IPS-20b (cell line): Measurements from ENCODE around the gene SPTBN2.
A peak's percentile ranks its signal among the peaks of the same experiment; 100 is the strongest.

Experiments used
- H3K27ac ChIP-seq: one replicate; pipeline ENCODE4 v1.5.1; 2013; ENCODE audit warnings: low read length
- H3K27me3 ChIP-seq: 2 replicates; pipeline ENCODE4 v1.6.1; 2013; ENCODE audit warnings: mild to moderate bottlenecking, low read length, inconsistent platforms; ENCODE audit not compliant: insufficient read depth
- H3K36me3 ChIP-seq: 2 replicates; pipeline ENCODE4 v1.6.1; 2013; ENCODE audit warnings: low read depth, mild to moderate bottlenecking, inconsistent platforms, low read length, moderate library complexity; ENCODE audit not compliant: insufficient read depth
- H3K4me1 ChIP-seq: 2 replicates; pipeline ENCODE4 v1.6.1; 2013; ENCODE audit warnings: mild to moderate bottlenecking, control low read depth, inconsistent platforms, low read length, moderate library complexity; ENCODE audit not compliant: insufficient read depth
- H3K4me3 ChIP-seq: 2 replicates; pipeline ENCODE4 v1.5.1; 2013; ENCODE audit warnings: mild to moderate bottlenecking, low read length, inconsistent platforms
- H3K9ac ChIP-seq: 2 replicates; pipeline ENCODE4 v1.6.1; 2013; ENCODE audit warnings: low read depth, mild to moderate bottlenecking, inconsistent platforms, low read length, moderate library complexity
- H3K9me3 ChIP-seq: 2 replicates; pipeline ENCODE4 v1.6.1; 2013; ENCODE audit warnings: mild to moderate bottlenecking, low read depth, low read length, inconsistent platforms; ENCODE audit not compliant: insufficient read depth

SPTBN2 gene

DNA sequence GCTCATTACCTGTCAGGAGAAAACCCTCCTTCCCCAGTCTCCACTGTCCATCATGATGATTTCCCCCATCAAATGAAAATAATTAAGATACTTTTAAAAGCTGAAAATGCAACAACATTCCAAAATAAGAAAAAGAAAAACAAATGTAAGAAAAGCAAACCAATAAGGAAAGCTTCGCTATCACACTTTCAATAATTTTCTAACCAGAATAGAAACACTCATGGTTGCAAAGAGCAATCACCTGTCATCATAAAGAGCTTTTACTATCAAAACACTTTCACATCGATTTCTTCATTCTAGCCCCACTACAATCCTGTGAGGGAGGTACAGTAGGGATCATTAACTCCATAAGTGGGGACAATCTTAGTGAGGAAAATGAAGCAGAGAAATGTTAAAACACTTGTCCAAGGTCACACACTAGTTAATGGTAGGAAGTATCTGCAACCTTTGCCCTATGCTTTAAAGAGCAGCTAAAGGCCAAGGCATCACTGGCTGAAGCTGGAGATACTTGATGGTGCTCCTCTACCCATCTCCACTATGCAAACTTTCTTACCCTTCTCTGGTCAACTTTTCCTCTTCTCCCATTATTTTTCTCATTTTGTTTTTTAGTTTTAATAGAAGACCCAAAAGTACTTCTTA, 53.9 kb downstream of the SPTBN2 start:
- Histone ChIP-seq H3K4me3 (peak overlapping the region; percentile 80), H3K4me1 (peaks cover 10% of the 10 kb centered on the region; the same call in 1 of the 2 replicates), H3K9me3 (no peaks in the 10 kb centered on the region), H3K27ac (no peak overlapping the region), H3K36me3 (peaks cover 38% of the 10 kb centered on the region), H3K27me3 (no peaks in the 10 kb centered on the region), H3K9ac (no peak overlapping the region)

DNA sequence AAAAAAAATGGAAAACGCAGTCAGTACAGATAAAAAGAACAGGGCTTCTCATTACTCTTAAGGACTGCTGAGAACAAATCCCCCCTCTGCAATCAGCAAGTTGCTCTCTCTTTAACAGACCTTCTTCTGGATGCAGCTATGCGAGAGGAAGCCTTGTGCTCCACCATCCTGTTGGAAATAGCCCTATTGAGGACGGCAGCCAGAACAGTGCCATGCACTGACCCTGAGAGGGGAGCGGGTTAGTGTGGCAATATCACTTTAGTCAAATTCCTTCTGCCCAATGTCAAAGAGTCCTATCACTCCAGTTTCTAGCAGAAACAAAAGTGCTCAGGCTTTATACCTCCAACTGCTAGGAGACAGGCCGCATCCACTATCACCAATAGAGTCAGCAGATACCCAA, 58.2 kb downstream of the SPTBN2 start:
- Histone ChIP-seq H3K4me1 (peaks cover 2% of the 10 kb centered on the region; the same call in 1 of the 2 replicates), H3K27ac (no peak overlapping the region), H3K36me3 (peaks cover 63% of the 10 kb centered on the region)

DNA sequence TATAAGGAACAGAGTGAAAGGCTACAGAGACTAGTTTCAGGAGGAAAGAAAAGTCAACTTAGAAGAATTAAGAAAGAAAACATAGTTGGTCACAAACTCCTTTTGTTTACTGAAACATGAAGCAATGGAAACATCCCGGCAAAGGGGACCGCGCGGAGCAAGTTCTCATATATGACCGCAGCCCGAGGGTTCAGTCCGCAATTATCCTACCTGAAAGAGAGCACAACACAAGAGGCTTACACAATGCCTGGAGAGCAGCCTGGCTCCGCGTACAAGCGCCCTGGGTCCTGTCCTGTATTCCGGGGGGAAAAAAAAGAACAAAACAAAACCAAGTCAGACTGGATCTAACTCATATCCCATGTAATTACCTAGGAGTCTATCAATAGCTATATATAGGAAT, 63.6 kb downstream of the SPTBN2 start:
- Histone ChIP-seq H3K4me3 (no peak overlapping the region), H3K27ac (no peak overlapping the region), H3K4me1 (no peaks in the 10 kb centered on the region), H3K9ac (no peak overlapping the region), H3K9me3 (no peaks in the 10 kb centered on the region), H3K36me3 (peaks cover 74% of the 10 kb centered on the region), H3K27me3 (no peaks in the 10 kb centered on the region)

More for the DNA sequence above, 58.2 kb downstream of the SPTBN2 start:
- H3K9ac ChIP-seq = no peak overlapping the region
- no peaks in the 10 kb centered on the region for H3K9me3 ChIP-seq
- no peak overlapping the region for H3K4me3 ChIP-seq
- H3K27me3 ChIP-seq = no peaks in the 10 kb centered on the region

DNA sequence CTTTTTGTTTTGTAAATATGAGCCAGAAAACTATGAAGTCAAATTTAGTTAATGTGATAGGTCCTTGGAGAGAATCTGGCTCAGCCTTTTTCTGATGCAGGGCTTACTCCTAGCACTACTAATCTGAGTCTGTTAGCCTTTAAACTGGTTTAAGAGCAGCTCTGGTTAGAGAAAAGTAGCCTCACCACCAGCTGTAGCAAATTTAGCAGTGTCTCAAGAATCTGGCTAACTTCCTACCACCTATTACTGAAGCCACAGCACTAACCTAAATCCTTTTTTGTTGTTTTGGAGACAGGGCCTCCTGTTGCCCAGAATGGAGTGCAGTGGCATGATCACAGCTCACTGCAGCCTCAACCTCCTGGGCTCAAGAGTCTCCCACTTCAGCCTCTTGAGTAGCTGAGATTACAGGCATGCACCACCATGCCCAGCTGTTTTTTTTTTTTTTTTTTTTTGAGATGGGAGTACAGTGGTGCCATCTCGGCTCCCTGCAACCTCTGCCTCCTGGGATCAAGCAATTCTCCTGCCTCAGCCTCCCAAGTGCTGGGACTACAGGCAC, 65.2 kb downstream of the SPTBN2 start:
- no peak overlapping the region for H3K4me3 ChIP-seq
- H3K27ac ChIP-seq = no peak overlapping the region
- H3K27me3 ChIP-seq = no peaks in the 10 kb centered on the region
- H3K36me3 ChIP-seq = peaks cover 84% of the 10 kb centered on the region
- H3K9me3 ChIP-seq = no peaks in the 10 kb centered on the region
- H3K4me1 ChIP-seq = no peaks in the 10 kb centered on the region
- no peak overlapping the region for H3K9ac ChIP-seq

DNA sequence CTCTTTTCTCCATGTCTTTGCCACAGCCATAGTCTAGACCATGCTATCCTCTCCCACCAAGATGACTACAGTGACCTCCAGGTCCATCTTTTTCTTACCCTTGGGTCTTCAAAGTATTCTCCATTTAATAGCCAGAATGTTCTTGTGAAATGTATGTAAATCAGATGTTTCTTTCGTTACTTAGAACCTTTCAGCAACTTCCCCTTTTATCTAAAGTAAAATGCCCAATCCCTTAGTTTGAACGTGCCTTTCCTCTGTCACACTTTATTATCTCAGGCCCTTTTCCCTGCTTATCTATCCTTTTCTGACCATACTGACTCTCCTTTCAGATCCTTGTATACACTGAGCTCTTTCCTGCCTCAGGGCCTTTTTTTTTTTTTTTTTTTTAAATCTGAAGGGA, 69.3 kb downstream of the SPTBN2 start:
- H3K9ac ChIP-seq = no peak overlapping the region
- no peak overlapping the region for H3K27ac ChIP-seq
- peaks cover 66% of the 10 kb centered on the region for H3K36me3 ChIP-seq
- no peaks in the 10 kb centered on the region for H3K4me1 ChIP-seq
- H3K4me3 ChIP-seq = no peak overlapping the region
- no peaks in the 10 kb centered on the region for H3K27me3 ChIP-seq
- H3K9me3 ChIP-seq = no peaks in the 10 kb centered on the region

DNA sequence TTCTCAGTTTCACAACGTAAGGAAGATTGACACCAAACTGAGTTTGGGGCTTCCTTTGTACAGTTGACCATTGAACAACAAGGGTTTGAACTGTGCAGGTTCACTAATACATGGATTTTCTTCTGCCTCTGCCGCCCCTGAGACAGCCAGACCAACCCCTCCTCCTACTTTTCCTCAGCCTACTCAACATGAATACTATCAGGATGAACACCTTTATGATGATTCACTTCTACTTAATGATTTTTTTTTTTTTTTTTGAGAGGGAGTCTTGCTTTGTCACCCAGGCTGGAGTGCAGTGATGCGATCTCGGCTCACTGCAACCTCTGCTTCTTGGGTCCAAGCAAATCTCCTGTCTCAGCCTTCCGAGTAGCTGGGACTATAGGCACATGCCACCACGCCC, 75.9 kb downstream of the SPTBN2 start:
- H3K27ac ChIP-seq = no peak overlapping the region
- H3K4me1 ChIP-seq = no peaks in the 10 kb centered on the region
- H3K27me3 ChIP-seq = no peaks in the 10 kb centered on the region
- no peaks in the 10 kb centered on the region for H3K9me3 ChIP-seq
- H3K4me3 ChIP-seq = no peak overlapping the region
- no peak overlapping the region for H3K9ac ChIP-seq
- peaks cover 69% of the 10 kb centered on the region for H3K36me3 ChIP-seq

DNA sequence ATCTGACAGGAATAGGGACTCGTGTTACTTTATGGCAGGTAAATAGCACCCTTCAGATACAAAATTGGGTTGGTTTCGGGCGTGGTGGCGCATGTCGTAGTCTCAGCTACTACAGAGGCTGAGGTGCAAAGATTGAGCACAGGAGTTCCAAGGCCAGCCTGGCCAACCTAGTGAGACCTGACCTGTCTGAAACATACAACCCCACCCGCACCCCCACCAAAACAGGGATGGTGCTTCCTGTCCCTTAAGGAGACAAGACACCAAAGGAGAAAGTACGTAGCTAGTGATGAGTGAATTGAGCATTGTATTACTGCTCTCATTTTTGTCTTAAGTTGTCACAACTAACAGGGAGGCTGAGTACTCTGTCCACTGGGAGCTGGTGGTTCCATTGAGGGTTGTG, 76.4 kb downstream of the SPTBN2 start:
- no peak overlapping the region for H3K9ac ChIP-seq
- no peaks in the 10 kb centered on the region for H3K9me3 ChIP-seq
- peaks cover 68% of the 10 kb centered on the region for H3K36me3 ChIP-seq
- H3K4me3 ChIP-seq = no peak overlapping the region
- H3K27ac ChIP-seq = no peak overlapping the region
- no peaks in the 10 kb centered on the region for H3K27me3 ChIP-seq
- H3K4me1 ChIP-seq = no peaks in the 10 kb centered on the region

DNA sequence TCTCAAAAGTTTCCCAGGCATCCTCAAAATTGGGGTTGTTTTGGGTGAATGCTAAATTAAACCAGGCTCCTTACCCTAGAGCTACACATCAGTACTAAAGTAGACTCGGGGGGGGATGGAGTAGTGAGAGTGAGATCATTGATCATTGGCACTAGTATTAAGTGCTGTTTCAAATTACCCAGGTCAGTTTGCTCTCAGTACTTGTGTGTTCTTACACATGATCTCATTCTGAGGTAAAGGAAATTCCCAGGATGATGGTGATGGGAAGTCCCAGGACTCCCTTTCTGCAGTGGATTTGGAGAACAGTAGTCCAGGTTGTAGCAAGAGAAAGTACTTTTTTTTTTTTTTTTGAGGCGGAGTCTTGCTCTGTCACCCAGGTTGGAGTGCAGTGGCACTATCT, 78.0 kb downstream of the SPTBN2 start:
- Histone ChIP-seq H3K27ac (no peak overlapping the region), H3K4me3 (no peak overlapping the region), H3K36me3 (peaks cover 70% of the 10 kb centered on the region), H3K4me1 (no peaks in the 10 kb centered on the region), H3K27me3 (no peaks in the 10 kb centered on the region), H3K9me3 (no peaks in the 10 kb centered on the region), H3K9ac (no peak overlapping the region)

DNA sequence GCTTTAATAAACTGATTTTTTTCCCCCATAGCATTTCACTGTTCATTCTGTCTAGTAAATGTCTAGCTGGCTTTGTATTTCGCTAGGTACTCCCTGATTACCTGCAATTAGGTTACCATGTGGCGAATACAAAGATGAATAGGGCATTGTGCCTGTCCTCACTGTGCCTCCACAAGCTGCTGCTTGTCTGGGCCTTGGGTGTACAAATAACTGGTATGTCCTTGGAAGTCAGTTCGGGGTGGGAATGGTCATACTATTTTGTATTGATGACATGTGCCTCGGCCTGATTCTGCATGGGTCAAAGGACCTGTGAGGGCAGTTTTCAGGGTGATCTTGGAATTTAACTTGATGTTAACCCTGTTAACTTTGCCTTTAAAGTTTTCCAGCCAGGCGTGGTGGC, 79.1 kb downstream of the SPTBN2 start:
- peaks cover 82% of the 10 kb centered on the region for H3K36me3 ChIP-seq
- H3K9ac ChIP-seq = no peak overlapping the region
- H3K27ac ChIP-seq = no peak overlapping the region

DNA sequence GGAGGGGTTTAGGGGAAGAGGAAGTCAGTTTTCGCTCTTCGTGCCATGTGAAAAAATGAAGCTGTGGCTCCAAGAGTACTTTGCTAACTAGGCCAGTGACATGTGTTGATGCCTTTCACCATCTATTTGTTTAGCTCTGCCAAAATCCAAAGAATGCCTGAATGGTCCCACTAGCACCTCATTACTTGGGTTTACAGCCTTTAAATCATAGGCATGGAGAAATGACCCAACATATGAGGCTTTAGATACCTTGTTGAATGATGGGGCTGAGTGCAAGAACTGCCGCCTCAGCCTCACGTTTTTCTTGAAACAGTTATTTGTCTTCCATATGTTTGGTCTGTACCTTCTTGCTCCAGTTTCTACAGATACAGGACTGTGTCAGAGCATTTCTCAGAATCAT, 82.2 kb downstream of the SPTBN2 start:
- Histone ChIP-seq H3K4me3 (no peak overlapping the region), H3K9ac (no peak overlapping the region), H3K36me3 (peaks cover 92% of the 10 kb centered on the region), H3K27me3 (no peaks in the 10 kb centered on the region), H3K27ac (no peak overlapping the region), H3K9me3 (no peaks in the 10 kb centered on the region), H3K4me1 (peaks cover 7% of the 10 kb centered on the region; the same call in 1 of the 2 replicates)

More for the DNA sequence above, 79.1 kb downstream of the SPTBN2 start:
- no peaks in the 10 kb centered on the region for H3K9me3 ChIP-seq
- no peaks in the 10 kb centered on the region for H3K27me3 ChIP-seq
- no peak overlapping the region for H3K4me3 ChIP-seq
- H3K4me1 ChIP-seq = no peaks in the 10 kb centered on the region

DNA sequence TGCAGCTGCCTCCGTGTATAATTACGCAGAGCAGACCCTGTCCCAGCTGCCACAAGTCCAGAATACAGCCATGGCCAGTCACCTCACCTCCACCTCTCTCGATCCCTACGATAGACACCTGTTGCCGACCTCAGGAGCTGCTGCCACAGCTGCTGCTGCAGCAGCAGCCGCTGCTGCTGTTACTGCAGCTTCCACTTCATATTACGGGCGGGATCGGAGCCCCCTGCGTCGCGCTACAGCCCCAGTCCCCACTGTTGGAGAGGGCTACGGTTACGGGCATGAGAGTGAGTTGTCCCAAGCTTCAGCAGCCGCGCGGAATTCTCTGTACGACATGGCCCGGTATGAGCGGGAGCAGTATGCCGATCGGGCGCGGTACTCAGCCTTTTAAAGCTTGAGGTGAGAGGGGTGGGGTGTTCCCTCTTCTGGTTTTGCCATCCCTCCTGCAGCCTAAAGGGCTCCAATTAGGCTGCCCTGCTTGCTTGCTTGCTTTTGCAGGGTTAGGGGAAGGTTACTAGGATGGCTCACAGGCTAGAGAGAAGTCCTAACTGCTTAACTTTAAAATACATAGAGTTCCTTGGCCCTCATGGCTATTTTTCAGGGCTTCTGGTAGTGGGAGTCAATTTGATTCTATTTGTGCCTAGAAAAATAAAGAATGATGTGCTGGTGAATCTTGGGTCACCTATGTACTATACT, 85.1 kb downstream of the SPTBN2 start:
- Histone ChIP-seq H3K9ac (no peak overlapping the region), H3K4me1 (peaks cover 23% of the 10 kb centered on the region; the same call in 1 of the 2 replicates), H3K27ac (no peak overlapping the region), H3K9me3 (no peaks in the 10 kb centered on the region), H3K36me3 (peaks cover 96% of the 10 kb centered on the region), H3K4me3 (peak overlapping the region; percentile 2; the same call in 1 of the 2 replicates), H3K27me3 (no peaks in the 10 kb centered on the region)

DNA sequence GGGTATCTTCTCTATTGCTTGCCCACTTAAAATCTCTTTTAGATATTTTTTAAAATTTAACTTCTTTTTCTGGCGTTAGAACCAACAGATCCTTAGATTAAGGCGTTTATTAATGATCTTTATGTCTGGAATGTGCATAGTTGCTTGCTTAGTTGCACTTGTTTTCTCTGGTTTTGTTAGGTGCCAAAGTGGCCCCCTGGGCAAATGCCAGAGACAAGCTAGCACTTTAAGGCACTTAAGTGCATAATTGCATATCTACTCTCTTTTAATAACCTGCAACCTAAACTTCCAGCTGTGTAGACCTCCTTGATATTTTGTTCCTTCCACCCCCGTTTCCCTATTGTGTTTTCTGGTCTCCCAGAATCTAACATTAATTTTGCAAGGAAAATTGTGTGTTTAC, 87.2 kb downstream of the SPTBN2 start:
- H3K4me3 ChIP-seq = peak overlapping the region; percentile 94
- H3K9ac ChIP-seq = no peak overlapping the region
- no peaks in the 10 kb centered on the region for H3K9me3 ChIP-seq
- H3K4me1 ChIP-seq = peaks cover 30% of the 10 kb centered on the region; the same call in 1 of the 2 replicates
- H3K27me3 ChIP-seq = no peaks in the 10 kb centered on the region
- no peak overlapping the region for H3K27ac ChIP-seq
- H3K36me3 ChIP-seq = peaks cover 78% of the 10 kb centered on the region
